Measurements from ENCODE around the gene KCNQ1. TPM values are rescaled to one million over a fixed set of nuclear protein-coding genes. Genes with fewer than 3 reads are reported as not detected.

The KCNQ1 gene
- total and polyA plus RNA-seq, 2 donors (not counting 1 experiment from before 2014, with no cell fraction given) = 21.5 to 28.8 TPM

GRCh38 chr11:2573240-2574042 is 128.6 kb downstream of the KCNQ1 start:
- Histone ChIP-seq H3K36me3 (replicated peaks in 1 of 2; ENCODE audit: control extremely low read depth in 1 of 2, control insufficient read depth in 1 of 2, extremely low read depth in 1 of 2, insufficient read depth in 2 of 2, low read length in 1 of 2) (peaks cover 0 to 9% of the 10 kb centered on the region in 2 experiments), H3K9me3 (ENCODE audit: control extremely low read depth in 1 of 3, control insufficient read depth in 2 of 3, insufficient read depth in 1 of 3, low read length in 2 of 3) (no peaks in the 10 kb centered on the region), H3K4me3 (ENCODE audit: control extremely low read depth in 1 of 5, extremely low read depth in 1 of 5, insufficient read depth in 1 of 5, low read depth in 2 of 5, low read length in 4 of 5) (no peak overlapping the region), H3K9ac (ENCODE audit: low read length) (no peak overlapping the region), H2AFZ (ENCODE audit: insufficient read depth, low read depth, low read length, poor library complexity, severe bottlenecking) (no peak overlapping the region), H4K20me1 (ENCODE audit: control insufficient read depth, insufficient read depth, low read length, poor library complexity, severe bottlenecking) (no peaks in the 10 kb centered on the region), H3K27me3 (replicated peaks in 1 of 4; ENCODE audit: control extremely low read depth in 1 of 4, control insufficient read depth in 3 of 4, insufficient read depth in 4 of 4, low read length in 3 of 4) (no peaks in the 10 kb centered on the region), H3K27ac (ENCODE audit: low read length in 2 of 2) (no peak overlapping the region), H3K4me2 (replicated peaks; ENCODE audit: low read depth, low read length, poor library complexity, severe bottlenecking) (no peak overlapping the region), H3K79me2 (ENCODE audit: control insufficient read depth, insufficient read depth, low read length) (no peaks in the 10 kb centered on the region), H3K4me1 (ENCODE audit: control insufficient read depth in 2 of 2, insufficient read depth in 2 of 2, low read length in 2 of 2) (no peaks in the 10 kb centered on the region)
- intact Hi-C loops (cut with micrococcal nuclease) = no loop called here
- WGBS (ENCODE audit: insufficient coverage) = 97% methylated on average over 27 of the region's 28 CpGs
- no peaks in the 10 kb centered on the region for H3K27me3 Mint-ChIP-seq
- POLR2A ChIA-PET = no interaction called here
- no peaks in the 10 kb centered on the region for H3K9me3 Mint-ChIP-seq (ENCODE audit: insufficient read depth)
- no peak overlapping the region for H3K4me3 Mint-ChIP-seq
- CTCF ChIA-PET = no interaction called here
- DNase-seq (no peak), ATAC-seq (ENCODE audit: low read depth) (no peak)
- H3K27ac Mint-ChIP-seq = no peak overlapping the region
- no peak for TF ChIP-seq CTCF (IDR thresholded peaks at IDR 0.05)
- no peak for TF ChIP-seq EZH2 (IDR thresholded peaks at IDR 0.05; ENCODE audit: borderline replicate concordance, insufficient read depth, low read depth, low read length, poor library complexity, severe bottlenecking)
- H3K4me1 Mint-ChIP-seq = no peaks in the 10 kb centered on the region

GRCh38 chr11:2574043-2574552 is 129.3 kb downstream of the KCNQ1 start:
- Mint-ChIP-seq H3K27ac (no peak overlapping the region), H3K4me3 (no peak overlapping the region), H3K4me1 (no peaks in the 10 kb centered on the region), H3K27me3 (no peaks in the 10 kb centered on the region), H3K9me3 (ENCODE audit: insufficient read depth) (no peaks in the 10 kb centered on the region)
- H3K4me1 ChIP-seq (ENCODE audit: control insufficient read depth in 2 of 2, insufficient read depth in 2 of 2, low read length in 2 of 2) = no peaks in the 10 kb centered on the region
- TF ChIP-seq EZH2 (IDR thresholded peaks at IDR 0.05; ENCODE audit: borderline replicate concordance, insufficient read depth, low read depth, low read length, poor library complexity, severe bottlenecking) (no peak), CTCF (IDR thresholded peaks at IDR 0.05) (no peak)
- H4K20me1 ChIP-seq (ENCODE audit: control insufficient read depth, insufficient read depth, low read length, poor library complexity, severe bottlenecking) = no peaks in the 10 kb centered on the region
- H3K27ac ChIP-seq (ENCODE audit: low read length in 2 of 2) = no peak overlapping the region
- WGBS (ENCODE audit: insufficient coverage) = 95% methylated on average over 12 of the region's 22 CpGs
- DNase-seq (no peak), ATAC-seq (ENCODE audit: low read depth) (no peak)
- no peak overlapping the region for H3K4me3 ChIP-seq (ENCODE audit: control extremely low read depth in 1 of 5, extremely low read depth in 1 of 5, insufficient read depth in 1 of 5, low read depth in 2 of 5, low read length in 4 of 5)
- no peaks in the 10 kb centered on the region for H3K27me3 ChIP-seq (replicated peaks in 1 of 4; ENCODE audit: control extremely low read depth in 1 of 4, control insufficient read depth in 3 of 4, insufficient read depth in 4 of 4, low read length in 3 of 4)
- no peak overlapping the region for H3K9ac ChIP-seq (ENCODE audit: low read length)
- H3K36me3 ChIP-seq (replicated peaks in 1 of 2; ENCODE audit: control extremely low read depth in 1 of 2, control insufficient read depth in 1 of 2, extremely low read depth in 1 of 2, insufficient read depth in 2 of 2, low read length in 1 of 2) = peaks cover 0 to 9% of the 10 kb centered on the region in 2 experiments
- no peaks in the 10 kb centered on the region for H3K79me2 ChIP-seq (ENCODE audit: control insufficient read depth, insufficient read depth, low read length)
- intact Hi-C loops (cut with micrococcal nuclease) = no loop called here
- ChIA-PET CTCF (no interaction called here), POLR2A (no interaction called here)
- H3K9me3 ChIP-seq (ENCODE audit: control extremely low read depth in 1 of 3, control insufficient read depth in 2 of 3, insufficient read depth in 1 of 3, low read length in 2 of 3) = no peaks in the 10 kb centered on the region
- H3K4me2 ChIP-seq (replicated peaks; ENCODE audit: low read depth, low read length, poor library complexity, severe bottlenecking) = no peak overlapping the region
- no peak overlapping the region for H2AFZ ChIP-seq (ENCODE audit: insufficient read depth, low read depth, low read length, poor library complexity, severe bottlenecking)

Data from B cell (primary cell).